HepG2 (cell line): ENCODE data around the gene NME9. TPM values are rescaled to one million over a fixed set of nuclear protein-coding genes. Genes with fewer than 3 reads are reported as not detected.

Experiments
- ATAC-seq: fragments of 200-7000 bp; cut with Tn5 transposase; 3 replicates; pipeline ENCODE4 v1.9.1; 2020; ENCODE audit warnings: mild to moderate bottlenecking, moderate library complexity
- BruUV-seq: library from RNA; stranded (reverse); fragments of 400-500 nt; replicated peaks from 2 replicates; lab custom pipeline; 2021; lab: Mats Ljungman, UMichigan
- CTCF ChIA-PET: fragments of 300-600 bp; formaldehyde crosslinking; extraction: SDS; loops from one replicate; lab custom pipeline; 2021; ENCODE audit warnings: low total read pairs, inconsistent platforms, low intra/inter-chr PET ratio; lab: Yijun Ruan, JAX
- POLR2A ChIA-PET: fragments of 350-600 bp; sonication (Branson Sonifier 250); formaldehyde crosslinking; loops from one replicate; lab custom pipeline; 2020; ENCODE audit warnings: antibody characterized with exemption, inconsistent platforms; lab: Yijun Ruan, JAX
- DNase-seq: peaks from one replicate; pipeline ENCODE4 v3.0.0-alpha.2; 2015; ENCODE audit warnings: low spot score
- FAIRE-seq: peaks from 3 replicates; lab custom pipeline; 2011; peaks lifted over from hg19 to GRCh38; lab: Jason Lieb, UNC
- H2AFZ ChIP-seq: one replicate; pipeline ENCODE4 v1.6.1; 2011; ENCODE audit warnings: low read length, inconsistent platforms
- H3K27ac ChIP-seq: fragments of 300-600 bp; 3 replicates; pipeline ENCODE4 v1.8.0; 2011; ENCODE audit warnings: mixed run types, mild to moderate bottlenecking, mixed read lengths, low read length, inconsistent platforms; ENCODE audit not compliant: insufficient read depth; ENCODE audit errors: extremely low read length
- H3K27me3 ChIP-seq, 2 experiments: fragments of 200-600 bp in 1 of 2; 2 replicates in 1 of 2; 3 replicates in 1 of 2; pipeline versions ENCODE4 v1.6.0 to v1.8.0; 2011; ENCODE audit warnings: low read length in 2 of 2, mild to moderate bottlenecking in 2 of 2, moderate library complexity in 2 of 2, inconsistent platforms in 1 of 2; ENCODE audit not compliant: insufficient read depth in 2 of 2, control insufficient read depth in 1 of 2
- H3K36me3 ChIP-seq, 2 experiments: fragments of 200-600 bp in 1 of 2; replicated peaks in 1 of 2; 2 replicates in 1 of 2; 3 replicates in 1 of 2; pipeline versions ENCODE4 v1.5.1 to v1.8.0; 2011; ENCODE audit warnings: low read length in 2 of 2, inconsistent platforms in 1 of 2; ENCODE audit not compliant: insufficient read depth in 2 of 2, control insufficient read depth in 1 of 2
- H3K4me1 ChIP-seq: 2 replicates; pipeline ENCODE4 v1.5.1; 2012; ENCODE audit warnings: low read length, inconsistent platforms; ENCODE audit not compliant: insufficient read depth
- H3K4me2 ChIP-seq: 2 replicates; pipeline ENCODE4 v1.6.0; 2011; ENCODE audit warnings: low read depth, low read length, inconsistent platforms
- H3K4me3 ChIP-seq, 3 experiments: fragments of 200-600 bp in 1 of 3; sonication (generic), shearing (Covaris generic) in 1 of 3; replicated peaks in 1 of 3; 2 replicates each; pipeline ENCODE4 v1.5.1; 2011 to 2016; ENCODE audit warnings: low read length in 3 of 3, inconsistent platforms in 2 of 3, low read depth in 2 of 3, mild to moderate bottlenecking in 2 of 3, control low read depth in 1 of 3, mixed read lengths in 1 of 3; ENCODE audit not compliant: insufficient read depth in 1 of 3
- H3K79me2 ChIP-seq: one replicate; pipeline ENCODE4 v1.6.1; 2011; ENCODE audit warnings: low read length, inconsistent platforms; ENCODE audit not compliant: insufficient read depth
- H3K9ac ChIP-seq: 2 replicates; pipeline ENCODE4 v1.6.0; 2011; ENCODE audit warnings: mild to moderate bottlenecking, low read depth, low read length, inconsistent platforms; ENCODE audit not compliant: insufficient read depth
- H3K9me3 ChIP-seq: 2 replicates; pipeline ENCODE4 v1.5.1; 2012; ENCODE audit warnings: mild to moderate bottlenecking, low read length
- H4K20me1 ChIP-seq: 2 replicates; pipeline ENCODE4 v1.6.0; 2011; ENCODE audit warnings: inconsistent platforms, mild to moderate bottlenecking, low read length, moderate library complexity; ENCODE audit not compliant: insufficient read depth
- SMC3 ChIP-seq: IDR thresholded peaks from 2 replicates; pipeline ENCODE4 v1.6.1; 2011; ENCODE audit warnings: low read length, improper control_type of control experiment
- STAG1 ChIP-seq: sonication (generic); formaldehyde crosslinking; IDR thresholded peaks from 2 replicates; pipeline ENCODE4 v1.4.0; 2020; ENCODE audit warnings: missing genetic modification reagents
- TSC22D2 ChIP-seq: sonication (generic); formaldehyde crosslinking; IDR thresholded peaks from 2 replicates; pipeline ENCODE4 v1.5.1; 2020; ENCODE audit warnings: missing genetic modification reagents, mild to moderate bottlenecking, borderline replicate concordance
- YY1 ChIP-seq: IDR thresholded peaks from 2 replicates; pipeline ENCODE4 v1.6.1; 2011; ENCODE audit warnings: low read length, low read depth, moderate library complexity, mild to moderate bottlenecking; ENCODE audit not compliant: insufficient read depth, insufficient replicate concordance
- ZNF124 ChIP-seq: sonication (generic); formaldehyde crosslinking; IDR thresholded peaks from 2 replicates; pipeline ENCODE4 v1.4.0; 2020; ENCODE audit warnings: missing genetic modification reagents
- WGBS: methylation state at CpG from one replicate; pipeline ENCODE4 v1.1.6; 2017; ENCODE audit warnings: low lambda C conversion rate; 5-methylcytosine and 5-hydroxymethylcytosine counted together
- in situ Hi-C: cut with HindIII; loops from 2 replicates; pipeline ENCODE4 v1.10.0; 2017; ENCODE audit warnings: low pct_unique_long_range_greater_than_20kb; ENCODE audit not compliant: extremely low pct_ligation_motif_present
- intact Hi-C: fragments of 100-400 bp; cut with micrococcal nuclease; formaldehyde crosslinking; loops from one replicate; pipeline ENCODE4 v1.10.0; 2022; ENCODE audit not compliant: unreplicated experiment
- polyA plus RNA-seq, 8 experiments: library from polyadenylated mRNA; depleted of rRNA in 3 of 8; stranded (reverse) in 7 of 8; unstranded in 1 of 8; fragments of >200 nt; fragmentation: Illumina TruSeq in 4 of 8; extraction: Trizol in 4 of 8; gene quantifications; 2 replicates each; pipeline versions ENCODE4 v1.2.1 to v1.2.3, GENCODE V29; 2011 to 2016; ENCODE audit warnings: low read depth in 4 of 8, missing spikeins in 1 of 8, mixed read lengths in 1 of 8; ENCODE audit not compliant: insufficient read depth in 1 of 8
- total RNA-seq, 5 experiments: library from RNA; depleted of rRNA; stranded (reverse); fragments of >200 nt; fragmentation: Illumina TruSeq; extraction: Trizol; gene quantifications; 2 replicates each; pipeline ENCODE4 v1.2.3, GENCODE V29; 2016; ENCODE audit warnings: low read depth in 1 of 5
- TF ChIP-seq, protein P1 (sequence below): sonication (generic); formaldehyde crosslinking; IDR thresholded peaks from 2 replicates; pipeline ENCODE4 v1.5.0; 2020; ENCODE audit warnings: mild to moderate bottlenecking, missing genetic modification reagents, moderate library complexity
- TF ChIP-seq, protein P2 (sequence below): sonication (generic); formaldehyde crosslinking; conservative IDR thresholded peaks from 2 replicates; pipeline ENCODE4 v1.4.0; 2020; ENCODE audit warnings: missing genetic modification reagents
- TF ChIP-seq, protein P3 (sequence below): sonication (generic); formaldehyde crosslinking; IDR thresholded peaks from 2 replicates; pipeline ENCODE4 v1.5.0; 2020; ENCODE audit warnings: missing genetic modification reagents

NME9 gene
- total and polyA plus RNA-seq, 2 of the 13 experiments (the other 11 are each of a cell fraction or from before 2014, with no cell fraction given), result not detected

DNA sequence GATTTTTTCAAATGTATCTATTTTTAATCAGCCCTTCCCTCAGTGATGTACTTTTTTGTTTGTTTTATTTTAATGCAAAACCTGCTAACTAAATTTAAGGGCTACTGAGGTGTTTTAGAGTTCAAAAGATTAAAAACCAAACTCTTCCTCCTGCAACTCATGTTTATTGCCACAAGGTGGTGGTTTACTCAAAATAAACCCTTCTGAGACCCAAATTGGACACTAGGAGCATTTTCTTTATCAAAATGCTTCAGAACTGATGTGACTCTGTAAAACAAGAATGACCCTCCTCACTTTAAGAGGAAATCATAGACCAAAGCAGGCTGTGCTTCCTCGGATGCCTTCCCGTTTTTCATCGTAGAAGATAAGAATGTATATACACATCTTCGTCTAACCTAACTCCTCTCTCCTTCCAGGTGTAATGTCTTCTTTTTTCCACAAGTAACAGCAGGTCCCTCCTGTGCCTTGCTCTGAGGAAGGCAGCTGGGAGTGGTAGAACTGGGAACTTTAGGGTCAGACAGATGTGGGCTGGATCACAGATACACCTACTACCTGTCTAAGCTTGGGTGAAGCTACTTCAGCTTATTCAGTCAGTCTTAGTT, 2.9 kb upstream of the NME9 start:
- in situ Hi-C loops (no loop called here), intact Hi-C loops (loop anchor here (1.0 to 5.0 kb wide), 3 partner anchors 16 to 85 kb away; partner anchors contain the start of gene MRAS)
- DNase-seq, result peak; percentile 48

More for the DNA sequence above, 2.9 kb upstream of the NME9 start:
- Histone ChIP-seq H3K4me2 (no peak overlapping the region), H3K79me2 (no peaks in the 10 kb centered on the region), H3K9ac (no peak overlapping the region), H2AFZ (no peak overlapping the region), H3K4me3 (no peak overlapping the region), H3K9me3 (no peaks in the 10 kb centered on the region), H3K36me3 (no peaks in the 10 kb centered on the region)
- BruUV-seq, result no TSS peak
- WGBS, result 10% methylated on average over 4 of the region's 4 CpGs
- FAIRE-seq, result peak; percentile 60
- CTCF ChIA-PET, result interaction anchor here (1.2 to 2.3 kb wide), 2 partner anchors 15 to 85 kb away, joined by 5 to 9 read pairs; partner anchors contain the start of gene MRAS
- no peak for ATAC-seq
- TF ChIP-seq STAG1 (CRISPR knock-in tag) (peak; percentile 66), SMC3 (peak; percentile 53; the same call in 1 of the 2 replicates), TSC22D2 (CRISPR knock-in tag) (no peak), ZNF124 (CRISPR knock-in tag) (no peak), YY1 (no peak)
- TF ChIP-seq, protein P1, sequence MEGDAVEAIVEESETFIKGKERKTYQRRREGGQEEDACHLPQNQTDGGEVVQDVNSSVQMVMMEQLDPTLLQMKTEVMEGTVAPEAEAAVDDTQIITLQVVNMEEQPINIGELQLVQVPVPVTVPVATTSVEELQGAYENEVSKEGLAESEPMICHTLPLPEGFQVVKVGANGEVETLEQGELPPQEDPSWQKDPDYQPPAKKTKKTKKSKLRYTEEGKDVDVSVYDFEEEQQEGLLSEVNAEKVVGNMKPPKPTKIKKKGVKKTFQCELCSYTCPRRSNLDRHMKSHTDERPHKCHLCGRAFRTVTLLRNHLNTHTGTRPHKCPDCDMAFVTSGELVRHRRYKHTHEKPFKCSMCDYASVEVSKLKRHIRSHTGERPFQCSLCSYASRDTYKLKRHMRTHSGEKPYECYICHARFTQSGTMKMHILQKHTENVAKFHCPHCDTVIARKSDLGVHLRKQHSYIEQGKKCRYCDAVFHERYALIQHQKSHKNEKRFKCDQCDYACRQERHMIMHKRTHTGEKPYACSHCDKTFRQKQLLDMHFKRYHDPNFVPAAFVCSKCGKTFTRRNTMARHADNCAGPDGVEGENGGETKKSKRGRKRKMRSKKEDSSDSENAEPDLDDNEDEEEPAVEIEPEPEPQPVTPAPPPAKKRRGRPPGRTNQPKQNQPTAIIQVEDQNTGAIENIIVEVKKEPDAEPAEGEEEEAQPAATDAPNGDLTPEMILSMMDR (CRISPR knock-in tag), result peak; percentile 60
- TF ChIP-seq, protein P2, sequence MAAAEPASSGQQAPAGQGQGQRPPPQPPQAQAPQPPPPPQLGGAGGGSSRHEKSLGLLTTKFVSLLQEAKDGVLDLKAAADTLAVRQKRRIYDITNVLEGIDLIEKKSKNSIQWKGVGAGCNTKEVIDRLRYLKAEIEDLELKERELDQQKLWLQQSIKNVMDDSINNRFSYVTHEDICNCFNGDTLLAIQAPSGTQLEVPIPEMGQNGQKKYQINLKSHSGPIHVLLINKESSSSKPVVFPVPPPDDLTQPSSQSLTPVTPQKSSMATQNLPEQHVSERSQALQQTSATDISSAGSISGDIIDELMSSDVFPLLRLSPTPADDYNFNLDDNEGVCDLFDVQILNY, result no peak
- TF ChIP-seq, protein P3, sequence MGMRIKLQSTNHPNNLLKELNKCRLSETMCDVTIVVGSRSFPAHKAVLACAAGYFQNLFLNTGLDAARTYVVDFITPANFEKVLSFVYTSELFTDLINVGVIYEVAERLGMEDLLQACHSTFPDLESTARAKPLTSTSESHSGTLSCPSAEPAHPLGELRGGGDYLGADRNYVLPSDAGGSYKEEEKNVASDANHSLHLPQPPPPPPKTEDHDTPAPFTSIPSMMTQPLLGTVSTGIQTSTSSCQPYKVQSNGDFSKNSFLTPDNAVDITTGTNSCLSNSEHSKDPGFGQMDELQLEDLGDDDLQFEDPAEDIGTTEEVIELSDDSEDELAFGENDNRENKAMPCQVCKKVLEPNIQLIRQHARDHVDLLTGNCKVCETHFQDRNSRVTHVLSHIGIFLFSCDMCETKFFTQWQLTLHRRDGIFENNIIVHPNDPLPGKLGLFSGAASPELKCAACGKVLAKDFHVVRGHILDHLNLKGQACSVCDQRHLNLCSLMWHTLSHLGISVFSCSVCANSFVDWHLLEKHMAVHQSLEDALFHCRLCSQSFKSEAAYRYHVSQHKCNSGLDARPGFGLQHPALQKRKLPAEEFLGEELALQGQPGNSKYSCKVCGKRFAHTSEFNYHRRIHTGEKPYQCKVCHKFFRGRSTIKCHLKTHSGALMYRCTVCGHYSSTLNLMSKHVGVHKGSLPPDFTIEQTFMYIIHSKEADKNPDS (CRISPR knock-in tag), result no peak
- TF ChIP-seq, all 625 proteins: peak for 3
- Histone ChIP-seq H3K27me3 (no peaks in the 10 kb centered on the region), H3K27ac (no peak overlapping the region), H3K4me1 (peaks cover 14% of the 10 kb centered on the region), H4K20me1 (no peaks in the 10 kb centered on the region)
- POLR2A ChIA-PET, result no interaction called here
